ENCODE measurements around the gene ARHGAP11A.

ARHGAP11A gene

DNA sequence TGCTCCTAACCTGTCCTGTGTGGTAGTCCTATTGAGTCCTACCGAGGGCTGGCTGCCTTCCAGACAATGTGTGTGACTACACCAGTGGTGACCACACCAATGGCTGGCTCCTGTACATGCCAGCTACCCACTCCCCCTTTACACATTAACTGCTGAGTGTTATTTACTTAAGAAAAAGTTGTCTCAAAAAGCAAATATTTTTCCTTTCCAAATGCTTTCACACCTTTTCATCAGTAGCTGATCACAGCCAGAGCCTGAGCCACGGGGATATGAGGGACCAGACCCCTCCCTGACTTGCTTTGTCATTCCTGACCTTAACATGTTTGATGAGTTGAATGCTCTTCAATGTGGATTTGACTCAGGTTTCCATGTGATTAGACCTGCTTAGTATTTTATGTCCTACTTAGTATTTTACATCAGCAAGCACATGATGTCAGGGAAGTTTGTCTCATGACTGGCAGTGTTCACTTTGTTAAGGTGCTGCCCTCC, 72.9 kb downstream of the ARHGAP11A start:
- no peak for DNase-seq (ENCODE audit: low spot score)

Measured in CD4-positive, alpha-beta T cell treated with Interleukin-6 at 100 ng/mL for 8 hours (primary cell).